Right lobe of liver (tissue), 6 donors: Measurements from ENCODE around the gene RGL1. TPM values are rescaled to one million over a fixed set of nuclear protein-coding genes. Genes with fewer than 3 reads are reported as not detected.
A peak's percentile ranks its signal among the peaks of the same experiment; 100 is the strongest.

ENCODE experiments used
- ATAC-seq, 4 donors: fragments of 200-7000 bp; cut with Tn5 transposase; one replicate each; pipeline ENCODE4 v1.9.1; 2020; ENCODE audit warnings: mild to moderate bottlenecking in 4 of 4, moderate library complexity in 4 of 4
- DNase-seq, 3 donors: peaks; one replicate each; pipeline ENCODE4 v3.0.0-alpha.2; 2020
- H3K27ac ChIP-seq, 3 donors: fragments of 200-600 bp; one replicate each; pipeline ENCODE4 v1.8.0; 2022
- H3K27me3 ChIP-seq, 2 donors: fragments of 200-600 bp; one replicate each; pipeline ENCODE4 v1.8.0; 2022
- H3K36me3 ChIP-seq, 4 donors: fragments of 200-600 bp; sonication (generic) in 1 of 4; one replicate each; pipeline versions ENCODE4 v1.5.1 to v1.8.0; 2017 to 2022; ENCODE audit warnings: control low read depth in 1 of 4
- H3K4me1 ChIP-seq, 4 donors: fragments of 200-600 bp; sonication (generic) in 1 of 4; one replicate each; pipeline versions ENCODE4 v1.5.1 to v1.8.0; 2017 to 2022; ENCODE audit warnings: control low read depth in 1 of 4
- H3K4me3 ChIP-seq, 3 donors: fragments of 200-600 bp; one replicate each; pipeline ENCODE4 v1.8.0; 2022
- H3K9me3 ChIP-seq, 4 donors: fragments of 200-600 bp; sonication (generic) in 1 of 4; one replicate each; pipeline versions ENCODE4 v1.5.1 to v1.8.0; 2017 to 2022; ENCODE audit warnings: control low read depth in 1 of 4
- POLR2A ChIP-seq: fragments of 450-650 bp; IDR thresholded peaks from one replicate; pipeline ENCODE4 v1.6.1; 2017; ENCODE audit warnings: antibody characterized with exemption, mild to moderate bottlenecking
- WGBS: methylation state at CpG from one replicate; pipeline ENCODE4 v1.1.6; 2018; ENCODE audit warnings: low coverage, low lambda C conversion rate; ENCODE audit not compliant: insufficient coverage; ENCODE audit errors: missing lambda C conversion rate; 5-methylcytosine and 5-hydroxymethylcytosine counted together
- intact Hi-C, 2 donors: fragments of 100-400 bp; cut with DNase I; formaldehyde crosslinking; loops; one replicate each; pipeline versions ENCODE4 v1.11.2 to v1.14.1; 2022
- total RNA-seq, 6 experiments: library from RNA; depleted of rRNA in 2 of 6; stranded (reverse); fragments of >200 nt in 2 of 6; fragmentation: NEBNext Ultra II Directional in 3 of 6; extraction: Animal tissue kit (Norgen Biotek cat#: 25700) in 3 of 6; gene quantifications; one replicate each; pipeline versions ENCODE4 v1.1.0 to v1.2.4, GENCODE V29; 2016 to 2023
- TF ChIP-seq, protein P1 (sequence below), 4 donors: fragments of 200-600 bp in 3 of 4; fragments of 450-650 bp in 1 of 4; IDR thresholded peaks; one replicate each; pipeline versions ENCODE4 v1.5.1 to v1.8.0; 2016 to 2022; ENCODE audit warnings: antibody characterized with exemption in 4 of 4, mild to moderate bottlenecking in 2 of 4
- donor health status: DM: no; HTN: yes; CAD: no.
- donor health status: DM: no; HTN: no; CAD: no.
- donor health status: DM: no; HTN: no; CAD: no.
- donor health status: DM: no; HTN: yes; CAD: no.
- donor health status: DM: no; HTN: yes; CAD: no.

RGL1 gene
- total RNA-seq, 6 experiments from 2014 or later = 5.5 to 13.1 (median 6.9) TPM

DNA sequence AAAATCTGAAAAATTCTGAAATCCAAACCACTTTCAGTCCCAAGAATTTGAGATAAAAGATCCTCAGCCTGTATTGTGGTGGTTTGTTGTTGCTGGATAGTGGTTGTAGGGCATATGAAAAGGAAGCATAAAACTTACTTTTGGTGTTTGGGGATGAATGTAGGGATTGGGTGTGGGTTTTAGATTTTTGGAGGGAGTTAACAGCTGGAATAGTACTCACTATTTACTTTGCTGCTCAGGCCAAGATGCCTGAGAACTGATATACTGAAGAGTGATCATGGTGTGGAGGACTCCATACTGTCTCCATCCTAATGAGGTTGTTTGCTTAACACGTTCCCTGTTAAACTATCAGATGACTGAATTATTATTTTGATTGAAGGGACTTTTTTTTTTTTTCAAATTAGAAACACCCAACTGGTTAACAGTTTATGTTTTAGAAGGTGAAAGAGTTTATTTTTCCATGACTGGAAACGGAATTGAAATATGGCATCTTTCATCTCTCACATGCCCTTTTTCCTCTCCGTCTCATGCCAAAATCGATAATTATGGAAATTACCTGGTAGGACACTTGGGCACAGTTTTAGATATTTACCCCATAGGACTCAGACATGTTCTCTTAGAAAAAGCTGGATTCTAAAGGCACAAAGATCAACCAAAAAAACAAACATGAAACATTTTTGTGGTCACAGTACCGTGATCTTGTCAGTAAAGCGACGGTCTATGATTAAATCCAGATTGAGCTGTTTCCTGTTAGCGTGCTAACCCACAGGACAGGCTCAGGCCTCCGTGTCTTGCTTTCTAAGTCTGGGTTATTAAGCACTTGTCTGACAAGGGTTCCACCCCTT, 37.3 kb downstream of the RGL1 start:
- Histone ChIP-seq H3K27ac (peak overlapping the region; percentile 4 to 49 (median 29)), H3K4me1 (no peaks in the 10 kb centered on the region), H3K36me3 (no peaks in the 10 kb centered on the region), H3K9me3 (no peaks in the 10 kb centered on the region), H3K27me3 (no peaks in the 10 kb centered on the region), H3K4me3 (no peak overlapping the region)
- ATAC-seq = peak; percentile 57 to 75 (median 63)
- 31% methylated on average over 9 of the region's 9 CpGs for WGBS
- intact Hi-C loops = no loop called here
- TF ChIP-seq, protein P1, sequence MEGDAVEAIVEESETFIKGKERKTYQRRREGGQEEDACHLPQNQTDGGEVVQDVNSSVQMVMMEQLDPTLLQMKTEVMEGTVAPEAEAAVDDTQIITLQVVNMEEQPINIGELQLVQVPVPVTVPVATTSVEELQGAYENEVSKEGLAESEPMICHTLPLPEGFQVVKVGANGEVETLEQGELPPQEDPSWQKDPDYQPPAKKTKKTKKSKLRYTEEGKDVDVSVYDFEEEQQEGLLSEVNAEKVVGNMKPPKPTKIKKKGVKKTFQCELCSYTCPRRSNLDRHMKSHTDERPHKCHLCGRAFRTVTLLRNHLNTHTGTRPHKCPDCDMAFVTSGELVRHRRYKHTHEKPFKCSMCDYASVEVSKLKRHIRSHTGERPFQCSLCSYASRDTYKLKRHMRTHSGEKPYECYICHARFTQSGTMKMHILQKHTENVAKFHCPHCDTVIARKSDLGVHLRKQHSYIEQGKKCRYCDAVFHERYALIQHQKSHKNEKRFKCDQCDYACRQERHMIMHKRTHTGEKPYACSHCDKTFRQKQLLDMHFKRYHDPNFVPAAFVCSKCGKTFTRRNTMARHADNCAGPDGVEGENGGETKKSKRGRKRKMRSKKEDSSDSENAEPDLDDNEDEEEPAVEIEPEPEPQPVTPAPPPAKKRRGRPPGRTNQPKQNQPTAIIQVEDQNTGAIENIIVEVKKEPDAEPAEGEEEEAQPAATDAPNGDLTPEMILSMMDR (IDR thresholded peaks at IDR 0.05) = no peak
- TF ChIP-seq POLR2A = no peak
- DNase-seq = no peak

DNA sequence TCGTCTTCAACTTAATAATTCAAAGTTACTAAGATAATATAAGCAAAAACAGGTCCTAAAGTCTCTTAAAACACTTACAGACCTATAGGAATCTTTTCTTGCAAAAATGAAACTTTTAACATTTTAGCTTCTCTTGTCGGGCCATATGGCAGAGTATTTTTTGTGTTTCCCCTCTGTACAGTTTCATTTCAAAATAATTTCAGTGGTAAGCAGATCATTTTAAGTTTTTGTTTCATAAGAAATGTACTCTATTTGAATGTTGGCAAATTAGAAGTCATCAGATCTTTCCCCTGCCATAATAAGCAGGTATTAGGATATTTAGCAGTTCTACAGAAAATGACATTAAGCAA, 37.9 kb downstream of the RGL1 start:
- peak overlapping the region in 1 of 3 donors; percentile 49 for H3K27ac ChIP-seq
- H3K4me1 ChIP-seq = no peaks in the 10 kb centered on the region
- no peaks in the 10 kb centered on the region for H3K27me3 ChIP-seq
- H3K4me3 ChIP-seq = no peak overlapping the region
- H3K36me3 ChIP-seq = no peaks in the 10 kb centered on the region
- intact Hi-C loops = no loop called here
- DNase-seq (no peak), ATAC-seq (no peak)
- no peak for TF ChIP-seq POLR2A
- TF ChIP-seq, protein P1 (IDR thresholded peaks at IDR 0.05) = no peak
- WGBS = 37% methylated on average over 2 of the region's 2 CpGs
- no peaks in the 10 kb centered on the region for H3K9me3 ChIP-seq

- intact Hi-C loops = loop anchor here in 1 of 2 donors (5.0 kb wide), 1 partner anchor 238 kb away; no protein-coding TSS in a partner anchor
- no peaks in the 10 kb centered on the region for H3K9me3 ChIP-seq
- TF ChIP-seq, protein P1 (IDR thresholded peaks at IDR 0.05) = no peak
- TF ChIP-seq POLR2A = no peak
- DNase-seq (no peak), ATAC-seq (no peak)
- H3K27ac ChIP-seq = no peak overlapping the region
- WGBS = 100% methylated on average over 2 of the region's 2 CpGs
- no peaks in the 10 kb centered on the region for H3K4me1 ChIP-seq
- H3K27me3 ChIP-seq = no peaks in the 10 kb centered on the region
- no peaks in the 10 kb centered on the region for H3K36me3 ChIP-seq
- H3K4me3 ChIP-seq = no peak overlapping the region
Observed at GRCh38 chr1:183844806-183845205, 39.9 kb downstream of the RGL1 start.

DNA sequence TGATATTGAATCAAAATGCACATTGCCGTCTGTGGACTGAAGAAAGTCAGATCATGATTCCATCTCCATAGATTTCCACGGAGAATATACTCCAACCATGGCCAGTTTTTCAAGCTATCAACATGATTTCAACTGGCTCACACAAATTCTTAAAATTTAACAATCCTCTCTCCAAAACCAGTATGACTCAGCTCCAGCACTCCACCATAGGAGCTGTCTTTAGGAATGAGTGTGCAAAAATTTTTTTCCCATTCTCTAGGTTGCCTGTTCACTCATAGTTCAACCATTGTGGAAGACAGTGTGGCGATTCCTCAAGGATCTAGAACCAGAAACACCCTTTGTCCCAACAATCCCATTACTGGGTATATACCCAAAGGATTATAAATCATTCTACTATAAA, 40.8 kb downstream of the RGL1 start:
- ATAC-seq (no peak), DNase-seq (no peak)
- Histone ChIP-seq H3K4me3 (no peak overlapping the region), H3K27ac (no peak overlapping the region), H3K27me3 (no peaks in the 10 kb centered on the region), H3K9me3 (no peaks in the 10 kb centered on the region), H3K36me3 (no peaks in the 10 kb centered on the region), H3K4me1 (no peaks in the 10 kb centered on the region)
- intact Hi-C loops = loop anchor here in 1 of 2 donors (5.0 kb wide), 1 partner anchor 238 kb away; no protein-coding TSS in a partner anchor
- WGBS = 78% methylated on average over 2 of the region's 3 CpGs
- TF ChIP-seq, protein P1 (IDR thresholded peaks at IDR 0.05) = no peak
- no peak for TF ChIP-seq POLR2A
